K562 (cell line): ENCODE measurements around the gene KCNJ4. TPM values are rescaled to one million over a fixed set of nuclear protein-coding genes. Genes with fewer than 3 reads are reported as not detected.
A peak's percentile ranks its signal among the peaks of the same experiment; 100 is the strongest.

Source experiments
- AFF4 ChIP-seq: sonication (generic); formaldehyde crosslinking; IDR thresholded peaks from 2 replicates; pipeline ENCODE4 v1.8.0; 2023; ENCODE audit warnings: mild to moderate bottlenecking, missing genetic modification reagents
- BCL6 ChIP-seq: fragments of 250-450 bp; sonication (Bioruptor Pico); IDR thresholded peaks from 2 replicates; pipeline ENCODE4 v1.4.0; 2020
- GABPB1 ChIP-seq: sonication (generic); formaldehyde crosslinking; IDR thresholded peaks from 2 replicates; pipeline ENCODE4 v1.8.0; 2022; ENCODE audit warnings: mild to moderate bottlenecking, missing genetic modification reagents
- HNRNPK ChIP-seq: fragments of 200-400 bp; formaldehyde crosslinking; IDR thresholded peaks from one replicate; pipeline ENCODE4 v1.6.1; 2018; ENCODE audit warnings: mild to moderate bottlenecking, low read depth, low read length; ENCODE audit not compliant: poor library complexity, severe bottlenecking
- LCOR ChIP-seq: sonication (generic); formaldehyde crosslinking; IDR thresholded peaks from 2 replicates; pipeline ENCODE4 v1.8.0; 2022; ENCODE audit warnings: mild to moderate bottlenecking, missing genetic modification reagents
- MCM3 ChIP-seq: fragments of 450-650 bp; IDR thresholded peaks from 2 replicates; pipeline ENCODE4 v1.6.1; 2016
- MEIS2 ChIP-seq: fragments of 450-650 bp; IDR thresholded peaks from 2 replicates; pipeline ENCODE4 v1.6.1; 2014; ENCODE audit warnings: mild to moderate bottlenecking; ENCODE audit not compliant: partially characterized antibody
- NEUROD1 ChIP-seq: fragments of 150-350 bp; IDR thresholded peaks from 2 replicates; pipeline ENCODE4 v1.6.1; 2014; ENCODE audit warnings: borderline replicate concordance, low read length, low read depth; ENCODE audit not compliant: partially characterized antibody
- NFXL1 ChIP-seq: fragments of 450-650 bp; formaldehyde crosslinking; IDR thresholded peaks from 2 replicates; pipeline ENCODE4 v1.4.0; 2021; ENCODE audit warnings: mild to moderate bottlenecking
- RAD21 ChIP-seq, 2 experiments: fragments of 250-450 bp in 1 of 2; fragments of 450-650 bp in 1 of 2; sonication (Bioruptor Pico) in 1 of 2; formaldehyde crosslinking in 1 of 2; IDR thresholded peaks in 1 of 2; conservative IDR thresholded peaks in 1 of 2; 2 replicates each; pipeline versions ENCODE4 v1.4.0 to v1.8.0; 2020 to 2022; ENCODE audit warnings: mild to moderate bottlenecking in 2 of 2, moderate library complexity in 1 of 2
- RNF219 ChIP-seq: fragments of 250-450 bp; sonication (Bioruptor Pico); IDR thresholded peaks from 2 replicates; pipeline ENCODE4 v1.5.0; 2022; ENCODE audit warnings: mild to moderate bottlenecking
- SAFB ChIP-seq: fragments of 200-400 bp; formaldehyde crosslinking; IDR thresholded peaks from 2 replicates; pipeline ENCODE4 v1.6.1; 2017; ENCODE audit warnings: low read depth, low read length, borderline replicate concordance
- SMAD1 ChIP-seq: fragments of 150-350 bp; IDR thresholded peaks from 2 replicates; pipeline ENCODE4 v1.6.1; 2014; ENCODE audit warnings: low read length, low read depth; ENCODE audit not compliant: partially characterized antibody
- TBP ChIP-seq: optimal IDR thresholded peaks from 2 replicates; pipeline ENCODE3; 2011; ENCODE audit warnings: low read depth, low read length, improper control_type of control experiment
- TCF7L2 ChIP-seq: fragments of 150-350 bp; IDR thresholded peaks from 2 replicates; pipeline ENCODE4 v1.6.1; 2016; ENCODE audit warnings: low read depth, mild to moderate bottlenecking, low read length, moderate library complexity
- ZBTB1 ChIP-seq: sonication (generic); formaldehyde crosslinking; IDR thresholded peaks from 2 replicates; pipeline ENCODE4 v1.8.1; 2023; ENCODE audit warnings: missing genetic modification reagents, low read depth, mild to moderate bottlenecking, borderline replicate concordance
- ZFX ChIP-seq: sonication (generic); formaldehyde crosslinking; IDR thresholded peaks from 2 replicates; pipeline ENCODE4 v1.8.0; 2022; ENCODE audit warnings: mild to moderate bottlenecking, missing genetic modification reagents, moderate library complexity
- polyA plus RNA-seq, 8 experiments: library from polyadenylated mRNA; depleted of rRNA in 4 of 8; stranded (reverse) in 5 of 8; unstranded in 3 of 8; fragments of >200 nt; fragmentation: Nextera tagmentation in 2 of 8; fragmentation: Illumina TruSeq in 1 of 8; extraction: Ambion mirVana in 2 of 8; extraction: Trizol in 1 of 8; gene quantifications; 2 replicates each; pipeline versions ENCODE4 v1.2.1 to v1.2.3, GENCODE V29; 2011 to 2014; ENCODE audit warnings: inconsistent platforms in 1 of 8, missing spikeins in 1 of 8
- total RNA-seq, 7 experiments: library from RNA; depleted of rRNA in 6 of 7; stranded (reverse); fragments of >200 nt in 6 of 7; fragmentation: Illumina TruSeq in 2 of 7; extraction: Trizol in 2 of 7; gene quantifications; 2 replicates each; pipeline versions ENCODE4 v1.2.1 to v1.2.3, GENCODE V29; 2011 to 2021; ENCODE audit warnings: low replicate concordance in 1 of 7
- TF ChIP-seq, protein P1 (sequence below): fragments of 450-650 bp; IDR thresholded peaks from one replicate; pipeline ENCODE4 v1.6.1; 2018; ENCODE audit warnings: mild to moderate bottlenecking, moderate library complexity; ENCODE audit not compliant: partially characterized antibody
- TF ChIP-seq, protein P2 (sequence below): fragments of 250-450 bp; sonication (Bioruptor Pico); IDR thresholded peaks from 2 replicates; pipeline ENCODE4 v1.8.0; 2021; ENCODE audit warnings: borderline replicate concordance, mild to moderate bottlenecking, moderate library complexity; ENCODE audit not compliant: poor library complexity, severe bottlenecking
- TF ChIP-seq, protein P3 (sequence below): fragments of 250-450 bp; sonication (Bioruptor Pico); IDR thresholded peaks from 2 replicates; pipeline ENCODE4 v1.8.0; 2022; ENCODE audit warnings: moderate library complexity, mild to moderate bottlenecking, inconsistent platforms

The KCNJ4 gene
- total and polyA plus RNA-seq, 9 of the 15 experiments (the other 6 are each of a cell fraction or from before 2014, with no cell fraction given) = 0.07 to 0.55 (median 0.09) TPM; not detected in 4

GRCh38 chr22:38412435-38413084 is 42.4 kb downstream of the KCNJ4 start (continued):
- TF ChIP-seq RNF219 (CRISPR knock-in tag) = no peak
- no peak for TF ChIP-seq ZBTB1 (CRISPR knock-in tag)
- no peak for TF ChIP-seq TBP
- TF ChIP-seq MCM3 = no peak
- no peak for TF ChIP-seq MEIS2
- TF ChIP-seq, protein P1, sequence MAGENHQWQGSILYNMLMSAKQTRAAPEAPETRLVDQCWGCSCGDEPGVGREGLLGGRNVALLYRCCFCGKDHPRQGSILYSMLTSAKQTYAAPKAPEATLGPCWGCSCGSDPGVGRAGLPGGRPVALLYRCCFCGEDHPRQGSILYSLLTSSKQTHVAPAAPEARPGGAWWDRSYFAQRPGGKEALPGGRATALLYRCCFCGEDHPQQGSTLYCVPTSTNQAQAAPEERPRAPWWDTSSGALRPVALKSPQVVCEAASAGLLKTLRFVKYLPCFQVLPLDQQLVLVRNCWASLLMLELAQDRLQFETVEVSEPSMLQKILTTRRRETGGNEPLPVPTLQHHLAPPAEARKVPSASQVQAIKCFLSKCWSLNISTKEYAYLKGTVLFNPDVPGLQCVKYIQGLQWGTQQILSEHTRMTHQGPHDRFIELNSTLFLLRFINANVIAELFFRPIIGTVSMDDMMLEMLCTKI = no peak
- peak; percentile 76 for TF ChIP-seq SAFB
- TF ChIP-seq, protein P2, sequence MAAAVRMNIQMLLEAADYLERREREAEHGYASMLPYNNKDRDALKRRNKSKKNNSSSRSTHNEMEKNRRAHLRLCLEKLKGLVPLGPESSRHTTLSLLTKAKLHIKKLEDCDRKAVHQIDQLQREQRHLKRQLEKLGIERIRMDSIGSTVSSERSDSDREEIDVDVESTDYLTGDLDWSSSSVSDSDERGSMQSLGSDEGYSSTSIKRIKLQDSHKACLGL (CRISPR knock-in tag) = no peak
- TF ChIP-seq BCL6 (CRISPR knock-in tag) = no peak
- TF ChIP-seq AFF4 (CRISPR knock-in tag) = no peak
- TF ChIP-seq LCOR (CRISPR knock-in tag) = no peak
- TF ChIP-seq NEUROD1 = no peak
- no peak for TF ChIP-seq HNRNPK
- TF ChIP-seq SMAD1 = no peak
- TF ChIP-seq TCF7L2 = no peak
- TF ChIP-seq, protein P3, sequence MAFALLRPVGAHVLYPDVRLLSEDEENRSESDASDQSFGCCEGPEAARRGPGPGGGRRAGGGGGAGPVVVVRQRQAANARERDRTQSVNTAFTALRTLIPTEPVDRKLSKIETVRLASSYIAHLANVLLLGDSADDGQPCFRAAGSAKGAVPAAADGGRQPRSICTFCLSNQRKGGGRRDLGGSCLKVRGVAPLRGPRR (CRISPR knock-in tag) = no peak
- TF ChIP-seq ZFX = peak; percentile 25; the same call in 1 of the 2 replicates
- TF ChIP-seq GABPB1 (CRISPR knock-in tag) = peak; percentile 37; the same call in 1 of the 2 replicates
- no peak for TF ChIP-seq NFXL1 (CRISPR knock-in tag)
- TF ChIP-seq RAD21 (CRISPR knock-in tag; conservative IDR thresholded peaks at IDR 0.05 in 1 of 2, IDR thresholded peaks at IDR 0.05 in 1 of 2) = peak in 1 of 2 experiments; percentile 61; a peak in 3 of 4 replicates
